Gastroesophageal sphincter (tissue), 4 donors: Measurements from ENCODE around the gene ASIC4. TPM values are rescaled to one million over a fixed set of nuclear protein-coding genes. Genes with fewer than 3 reads are reported as not detected.
A peak's percentile ranks its signal among the peaks of the same experiment; 100 is the strongest.

ENCODE experiments used
- ATAC-seq: fragments of 150-250 bp; one replicate; pipeline ENCODE4 v1.9.1; 2016; ENCODE audit warnings: mild to moderate bottlenecking, moderate library complexity
- H3K27ac ChIP-seq, 4 donors: fragments of 200-600 bp; sonication (generic) in 3 of 4; 1 replicate in 3 of 4; 2 replicates in 1 of 4; pipeline ENCODE4 v1.5.1; 2016 to 2019
- H3K27me3 ChIP-seq: fragments of 200-600 bp; sonication (generic); one replicate; pipeline ENCODE4 v1.5.1; 2019
- H3K36me3 ChIP-seq, 2 donors: fragments of 200-600 bp; sonication (generic); one replicate each; pipeline ENCODE4 v1.5.1; 2019; ENCODE audit warnings: control low read depth in 1 of 2
- H3K4me1 ChIP-seq, 3 donors: fragments of 200-600 bp; sonication (generic); 1 replicate in 2 of 3; 2 replicates in 1 of 3; pipeline ENCODE4 v1.5.1; 2016 to 2019; ENCODE audit warnings: control low read depth in 2 of 3
- H3K4me3 ChIP-seq, 2 donors: fragments of 200-600 bp; sonication (generic); one replicate each; pipeline ENCODE4 v1.5.1; 2019; ENCODE audit warnings: mild to moderate bottlenecking in 1 of 2, moderate library complexity in 1 of 2
- H3K9me3 ChIP-seq, 3 donors: fragments of 200-600 bp; sonication (generic); one replicate each; pipeline ENCODE4 v1.5.1; 2017 to 2019; ENCODE audit warnings: control low read depth in 2 of 3
- CTCF ChIP-seq, 4 experiments: fragments of 200-600 bp in 2 of 4; fragments of 450-650 bp in 2 of 4; sonication (generic) in 1 of 4; IDR thresholded peaks; one replicate each; pipeline ENCODE4 v1.5.1; 2017 to 2019; ENCODE audit warnings: antibody characterized with exemption in 4 of 4, mild to moderate bottlenecking in 2 of 4, moderate library complexity in 2 of 4
- EP300 ChIP-seq: sonication (generic); formaldehyde crosslinking; IDR thresholded peaks from one replicate; pipeline ENCODE4 v1.6.1; 2017; ENCODE audit warnings: antibody characterized with exemption, mild to moderate bottlenecking
- POLR2A ChIP-seq, 2 donors: fragments of 450-650 bp; IDR thresholded peaks; one replicate each; pipeline ENCODE4 v1.6.1; 2017; ENCODE audit warnings: antibody characterized with exemption in 2 of 2, mild to moderate bottlenecking in 2 of 2, moderate library complexity in 1 of 2
- POLR2AphosphoS5 ChIP-seq: sonication (generic); formaldehyde crosslinking; IDR thresholded peaks from one replicate; pipeline ENCODE4 v1.6.1; 2017; ENCODE audit warnings: antibody characterized with exemption
- WGBS, 2 donors: methylation state at CpG; one replicate each; pipeline ENCODE4 v1.1.5; 2018; ENCODE audit warnings: low coverage in 1 of 2; 5-methylcytosine and 5-hydroxymethylcytosine counted together
- total RNA-seq, 4 donors: library from RNA; depleted of rRNA; stranded (reverse); fragments of >200 nt; gene quantifications; one replicate each; pipeline ENCODE4 v1.1.0, GENCODE V29; 2016

Gene ASIC4
- total RNA-seq, 4 donors from 2014 or later, result 0.16 TPM; not detected in 3

GRCh38 chr2:219567131-219567530 lies 52.8 kb downstream of the ASIC4 start:
- peaks cover 0 to 20% (median 0%) of the 10 kb centered on the region in 3 donors for H3K4me1 ChIP-seq
- no peak overlapping the region for H3K4me3 ChIP-seq
- H3K36me3 ChIP-seq, result peaks cover 0 to 61% of the 10 kb centered on the region in 2 donors
- no peak for ATAC-seq
- no peaks in the 10 kb centered on the region for H3K9me3 ChIP-seq
- no peak overlapping the region for H3K27ac ChIP-seq
- no peaks in the 10 kb centered on the region for H3K27me3 ChIP-seq
- TF ChIP-seq CTCF (IDR thresholded peaks at IDR 0.05) (no peak), EP300 (no peak), POLR2AphosphoS5 (no peak), POLR2A (IDR thresholded peaks at IDR 0.05) (no peak)
- 97% methylated on average over 15 of the region's 18 CpGs; no CpG with 5 or more reads in 1 of the 2 donors for WGBS, 2 donors

GRCh38 chr2:219567791-219568361 lies 53.6 kb downstream of the ASIC4 start:
- TF ChIP-seq POLR2A (IDR thresholded peaks at IDR 0.05) (no peak), CTCF (IDR thresholded peaks at IDR 0.05) (no peak), POLR2AphosphoS5 (no peak), EP300 (no peak)
- H3K27ac ChIP-seq, result no peak overlapping the region
- no peaks in the 10 kb centered on the region for H3K27me3 ChIP-seq
- WGBS, 2 donors, result 60 to 97% methylated on average over 1 to 6 of the region's 35 CpGs
- peaks cover 0 to 54% of the 10 kb centered on the region in 2 donors for H3K36me3 ChIP-seq
- H3K9me3 ChIP-seq, result no peaks in the 10 kb centered on the region
- H3K4me3 ChIP-seq, result no peak overlapping the region
- no peak for ATAC-seq
- H3K4me1 ChIP-seq, result peaks cover 0 to 22% (median 0%) of the 10 kb centered on the region in 3 donors

- Histone ChIP-seq H3K36me3 (peaks cover 0 to 42% of the 10 kb centered on the region in 2 donors), H3K27ac (no peak overlapping the region), H3K27me3 (no peaks in the 10 kb centered on the region), H3K4me1 (peaks cover 0 to 22% (median 0%) of the 10 kb centered on the region in 3 donors), H3K4me3 (no peak overlapping the region), H3K9me3 (no peaks in the 10 kb centered on the region)
- 89 to 96% methylated on average over 6 of the region's 6 CpGs for WGBS, 2 donors
- TF ChIP-seq EP300 (no peak), POLR2AphosphoS5 (no peak), POLR2A (IDR thresholded peaks at IDR 0.05) (no peak), CTCF (IDR thresholded peaks at IDR 0.05) (no peak)
- no peak for ATAC-seq
Observed at GRCh38 chr2:219569041-219569440, 54.8 kb downstream of the ASIC4 start.

- WGBS, 2 donors, result 77 to 78% methylated on average over 5 to 6 of the region's 6 CpGs
- TF ChIP-seq CTCF (IDR thresholded peaks at IDR 0.05), result no peak
- no peak for TF ChIP-seq EP300
- TF ChIP-seq POLR2AphosphoS5, result no peak
- no peak for TF ChIP-seq POLR2A (IDR thresholded peaks at IDR 0.05)
- peaks cover 0 to 36% of the 10 kb centered on the region in 2 donors for H3K36me3 ChIP-seq
- H3K27me3 ChIP-seq, result peaks cover 2% of the 10 kb centered on the region
- H3K4me3 ChIP-seq, result peak overlapping the region in 1 of 2 donors; percentile 86
- peaks cover 0 to 22% (median 0%) of the 10 kb centered on the region in 3 donors for H3K4me1 ChIP-seq
- H3K27ac ChIP-seq, result peak overlapping the region in 3 of 4 donors; percentile 88 to 91 (median 89)
- ATAC-seq, result no peak
- no peaks in the 10 kb centered on the region for H3K9me3 ChIP-seq
Observed at GRCh38 chr2:219569635-219570034, 55.4 kb downstream of the ASIC4 start.
